OCI-M1 (cell line): ENCODE measurements around the gene DCST1.

Experiments used
- DNase-seq: peaks from one replicate; lab custom pipeline; 2025; lab: John Stamatoyannopoulos, UW

The DCST1 gene

DNA sequence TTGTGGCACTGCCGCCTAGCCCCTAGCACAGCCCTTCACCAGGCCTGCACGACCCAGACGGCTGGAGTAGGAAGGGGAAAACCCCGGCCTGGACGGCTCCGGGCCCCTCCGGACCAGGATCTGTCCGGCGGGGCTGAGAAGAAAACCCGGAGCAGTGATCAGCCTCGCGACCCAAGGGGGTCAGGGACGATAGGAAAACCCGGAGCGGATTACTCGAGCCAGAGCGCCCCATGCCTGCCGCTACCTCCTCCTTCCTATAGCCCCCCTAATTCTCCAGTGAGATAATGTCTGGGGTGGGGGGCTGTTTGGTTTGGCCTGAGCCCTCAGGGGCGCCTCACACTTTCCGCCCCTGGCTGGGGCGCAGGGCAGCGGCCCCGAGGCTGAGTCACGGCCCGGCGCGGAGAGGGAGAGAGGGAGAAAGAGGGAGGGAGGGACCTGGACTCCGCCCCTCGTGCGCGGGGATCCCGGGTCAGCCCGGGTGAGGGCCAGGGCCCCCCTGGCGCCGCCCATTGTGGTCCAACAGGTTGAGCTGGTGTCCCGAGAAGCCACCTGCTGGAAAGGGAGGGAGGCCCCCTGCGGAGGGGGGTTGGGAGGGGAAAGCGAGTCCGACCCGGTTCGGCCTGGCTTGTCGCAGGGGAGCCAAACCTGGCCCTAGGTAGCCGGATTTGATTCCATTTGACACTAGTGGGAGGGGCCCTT is 32.7 kb upstream of the DCST1 start:
- DNase-seq = peak; percentile 97

GRCh38 chr1:155001425-155001674 is 32.3 kb upstream of the DCST1 start:
- DNase-seq = no peak

DNA sequence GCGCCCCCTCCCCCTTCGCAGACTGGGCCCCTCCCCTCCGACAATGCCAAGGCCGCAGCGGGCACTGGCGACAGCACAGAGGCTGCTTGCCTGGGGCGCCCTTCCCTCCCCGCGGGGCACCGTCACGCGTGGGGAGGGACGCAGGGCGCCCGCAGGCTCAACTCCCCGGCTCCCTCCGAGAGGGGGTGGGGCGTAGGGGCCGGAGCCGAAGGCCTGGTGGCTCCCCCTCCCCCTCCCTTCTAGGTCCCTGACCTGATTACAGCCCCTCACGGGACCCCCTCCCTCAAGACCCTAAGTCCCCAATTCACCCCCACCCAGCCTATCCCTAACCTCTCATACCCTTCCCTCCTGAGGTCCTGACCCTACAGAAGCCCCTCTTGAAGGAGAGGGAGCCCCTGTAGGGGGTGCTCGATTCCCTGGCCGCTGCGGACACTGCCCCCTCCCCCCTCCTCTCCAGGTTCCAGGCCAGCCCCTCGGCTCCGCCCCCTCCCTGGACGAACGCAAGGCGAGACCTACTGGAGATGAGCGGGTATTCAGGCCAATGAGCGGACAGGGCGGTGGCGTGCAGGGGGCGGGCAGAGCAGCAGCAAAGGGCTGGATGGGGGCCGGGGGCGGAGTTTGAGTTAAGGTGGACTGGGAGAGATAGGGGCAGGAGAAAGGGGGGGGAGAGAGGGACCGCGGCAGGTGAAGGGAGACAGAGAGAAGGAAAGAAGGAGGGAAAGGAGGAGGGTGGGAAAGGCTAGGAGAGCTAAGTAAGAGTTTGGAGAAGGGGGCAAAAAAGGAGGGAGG is 31.8 kb upstream of the DCST1 start:
- DNase-seq = peak; percentile 99

DNA sequence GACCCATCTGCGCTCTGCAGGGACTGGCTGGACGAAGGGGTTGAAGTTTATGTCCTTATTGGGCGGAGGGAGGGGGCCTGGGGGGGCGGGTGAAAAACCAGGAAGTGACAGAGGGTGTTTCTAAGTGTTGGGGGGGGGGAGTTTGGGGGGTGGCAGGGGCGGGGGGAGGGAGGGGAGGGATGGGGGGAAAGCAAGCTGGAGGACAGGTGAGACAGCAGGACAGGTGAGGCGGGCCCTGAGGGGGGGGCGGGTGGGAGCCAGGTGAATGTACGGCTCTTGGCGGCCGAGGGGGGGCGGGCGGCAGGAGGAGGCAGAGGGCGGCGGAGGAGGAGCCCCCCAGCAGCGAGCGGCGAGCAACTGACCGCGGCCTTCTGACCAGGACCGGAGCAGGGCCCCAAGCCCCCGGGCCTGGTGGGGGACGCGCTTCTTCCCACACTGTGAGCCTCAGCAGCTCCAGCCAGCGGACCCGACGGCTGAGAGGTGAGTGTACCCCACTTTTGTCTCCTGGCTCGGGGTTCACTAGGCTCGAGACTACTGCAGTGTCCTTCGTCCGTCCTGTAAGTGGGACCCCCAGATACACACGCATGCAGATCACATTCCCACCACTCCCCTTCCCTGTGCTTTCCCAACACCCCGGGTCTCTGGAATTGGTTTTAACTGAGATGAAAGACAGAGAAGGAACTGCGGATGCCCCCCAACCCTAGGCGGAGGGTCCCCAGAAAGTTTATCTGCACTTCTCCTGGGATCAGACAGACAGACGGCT is 31.0 kb upstream of the DCST1 start, which contains the start of gene ZBTB7B:
TSS of gene ZBTB7B (plus strand) at position 339 of the 763 bp plus-strand sequence. CDS start 11,859 bp downstream, outside the sequence.
- peak; percentile 68 for DNase-seq

DNA sequence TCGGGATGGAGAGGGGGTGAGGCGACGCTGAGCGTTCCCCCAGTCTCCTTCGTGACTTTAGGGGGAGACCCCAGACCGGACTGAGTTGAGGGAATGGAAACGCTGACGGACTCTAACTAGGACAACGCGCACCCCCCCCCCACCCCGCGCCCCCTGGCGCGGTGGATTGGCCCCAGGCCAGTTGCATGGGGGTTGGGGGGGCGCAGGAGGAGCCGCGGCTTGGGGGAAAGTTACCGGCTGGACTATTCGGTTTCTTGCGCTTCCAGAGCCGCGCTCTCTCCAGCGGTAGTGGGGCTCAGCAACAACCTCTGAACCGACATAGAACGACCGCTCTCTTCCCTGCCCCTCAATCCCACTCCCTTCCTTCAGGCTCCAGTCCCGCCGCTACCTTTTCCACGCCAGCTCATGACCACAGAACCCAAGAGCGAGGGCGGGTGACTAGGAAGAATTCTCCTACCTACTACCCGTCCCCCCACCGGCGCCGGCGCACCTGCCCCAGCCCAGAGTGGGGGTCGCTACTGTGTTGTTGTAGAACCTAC is 30.3 kb upstream of the DCST1 start:
- peak; percentile 68 for DNase-seq

- DNase-seq = peak; percentile 83
Measured at GRCh38 chr1:155003766-155004351, 29.8 kb upstream of the DCST1 start.

GRCh38 chr1:155004352-155005075 is 29.1 kb upstream of the DCST1 start:
- DNase-seq = peak; percentile 66

DNA sequence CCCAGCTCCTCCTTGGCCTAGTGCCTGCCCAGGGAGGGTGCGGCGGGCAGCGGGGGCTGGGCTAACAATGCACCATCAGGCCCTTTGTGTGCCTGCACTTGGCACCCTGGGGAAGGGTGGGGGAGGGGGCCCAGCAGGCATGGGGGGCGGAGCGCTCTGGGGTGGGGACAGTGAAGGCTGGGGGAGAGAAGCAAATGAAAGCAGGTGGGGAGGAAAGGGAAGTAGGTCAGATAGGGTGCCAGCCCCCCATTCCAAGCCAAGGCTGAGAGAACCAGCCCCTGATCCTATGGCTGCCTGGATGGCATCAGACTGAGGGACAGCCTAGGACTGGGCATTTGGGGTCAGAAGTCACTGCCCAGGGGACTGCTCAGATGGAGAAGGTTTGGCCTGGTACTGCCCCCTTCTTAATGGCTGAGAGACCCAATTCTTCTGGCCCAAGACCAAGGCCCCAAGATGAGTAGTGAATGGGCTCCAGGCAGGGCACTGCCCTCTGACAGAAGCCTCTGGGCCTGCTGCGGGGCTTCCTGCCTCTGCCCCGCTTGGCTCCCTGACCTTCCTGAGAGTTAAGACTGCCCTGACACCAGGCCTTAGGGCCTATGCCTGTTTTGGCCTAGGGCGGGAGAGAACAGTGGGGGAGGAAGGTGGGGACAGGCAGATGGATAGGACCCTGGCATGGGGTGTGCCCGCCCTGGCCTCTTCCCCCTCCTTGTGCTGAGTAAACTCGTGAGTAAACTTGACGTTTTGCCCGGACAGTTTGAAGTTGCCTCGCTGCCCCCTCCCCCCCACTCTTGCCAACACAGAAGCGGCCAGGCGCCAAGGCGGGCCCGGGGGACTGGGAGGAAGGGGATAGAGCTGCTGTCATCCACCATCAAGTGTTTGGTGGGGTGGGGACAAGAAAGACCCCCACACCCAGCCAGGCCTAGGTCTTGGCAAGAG is 28.3 kb upstream of the DCST1 start:
- no peak for DNase-seq

DNA sequence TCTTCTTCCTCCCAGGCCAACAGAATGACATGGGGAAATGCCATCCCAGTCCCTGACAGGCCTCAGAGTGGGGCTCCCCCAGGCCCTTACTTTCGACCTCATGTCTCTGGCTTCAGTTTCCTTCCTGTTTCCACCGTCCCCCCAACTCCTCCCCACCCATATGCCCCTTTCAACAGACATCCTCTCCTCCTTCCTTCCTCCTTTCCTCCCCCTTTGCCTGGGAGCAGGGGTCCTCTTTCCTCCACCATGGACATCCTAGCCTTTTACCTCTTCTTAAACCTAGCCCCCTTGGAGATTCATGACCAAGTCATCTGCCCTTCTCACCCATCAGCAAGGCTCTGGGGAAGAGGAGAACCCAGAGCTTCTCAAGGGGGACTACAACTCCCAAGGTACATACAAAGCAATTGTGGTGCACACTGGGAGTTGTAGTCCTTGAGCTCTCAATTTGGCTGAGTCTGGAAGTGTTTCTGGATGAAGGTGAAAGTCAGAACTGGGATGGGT is 27.0 kb upstream of the DCST1 start:
- DNase-seq = peak; percentile 58

DNA sequence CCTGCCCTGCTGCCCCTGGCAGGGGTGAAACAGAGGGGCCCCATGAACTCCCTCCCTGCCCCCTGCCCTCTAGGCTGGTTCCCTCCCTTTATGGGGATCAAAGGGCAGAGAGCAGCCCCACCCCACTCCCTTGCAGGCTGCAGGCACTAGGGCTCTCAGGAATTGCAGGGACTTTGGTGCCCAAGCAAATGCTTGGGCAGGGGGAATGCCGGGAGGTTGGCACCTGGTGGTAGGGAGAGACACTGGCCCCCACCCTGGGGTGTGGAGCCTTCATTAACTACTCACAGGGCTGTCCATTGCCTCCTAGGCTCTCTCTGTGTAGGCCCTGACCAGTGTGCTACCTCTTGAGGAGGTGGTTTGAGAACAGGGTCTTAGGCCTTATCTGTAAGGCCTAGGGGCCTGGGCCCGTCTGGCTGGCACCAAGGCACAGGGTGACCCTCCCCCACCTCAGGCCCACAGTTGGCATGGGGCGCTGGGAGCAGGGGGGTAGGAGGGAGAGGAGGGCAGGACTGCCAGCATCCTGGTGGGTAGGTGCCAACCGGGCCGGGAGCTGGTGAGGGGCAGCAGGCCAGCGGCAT is 26.3 kb upstream of the DCST1 start:
- DNase-seq = no peak

DNA sequence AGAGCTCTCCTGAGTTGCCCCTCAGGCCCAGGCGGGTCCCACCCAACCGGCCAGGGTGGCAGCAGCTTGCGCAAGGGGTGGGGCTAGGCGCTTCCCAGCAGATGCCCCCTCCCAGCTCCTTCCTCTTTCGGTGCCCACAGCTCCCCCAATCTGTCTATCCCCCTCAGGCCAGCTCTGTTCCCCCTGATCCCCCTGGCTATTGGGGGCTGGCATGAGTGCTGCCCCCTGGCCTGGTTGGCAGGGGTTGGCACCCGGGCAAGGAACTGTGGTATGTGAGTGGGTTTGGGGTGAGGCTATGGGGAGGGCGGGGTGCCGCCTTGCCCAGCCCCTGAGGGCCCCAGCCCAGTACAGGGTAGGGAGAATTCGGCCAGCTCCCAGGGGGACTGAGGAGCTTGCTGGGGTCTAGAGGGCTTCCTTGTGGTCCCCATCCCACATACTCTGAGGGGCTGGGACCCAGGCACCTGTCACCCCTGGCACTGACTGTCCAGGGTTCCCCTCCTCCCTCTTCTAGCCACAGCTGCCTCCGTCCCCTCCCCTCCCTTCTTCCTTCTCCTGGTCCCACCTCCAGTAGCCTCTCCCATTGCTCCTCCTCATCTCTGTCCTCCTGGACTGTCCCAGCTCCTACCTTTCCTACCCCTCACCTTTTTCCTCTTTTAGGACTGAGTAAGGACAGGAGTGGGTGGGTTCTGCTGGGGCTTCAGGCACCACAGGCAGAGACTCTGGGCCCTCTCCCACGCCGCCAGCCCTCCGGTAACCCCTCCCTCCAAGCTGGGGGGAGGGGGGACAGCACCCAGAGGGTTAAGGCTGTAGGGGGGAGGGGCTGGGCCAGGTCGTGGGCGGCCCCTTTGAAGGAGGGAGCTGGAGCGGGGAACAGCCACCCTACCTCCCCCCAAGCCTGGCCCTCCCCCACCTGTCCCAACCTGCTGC is 25.3 kb upstream of the DCST1 start:
- no peak for DNase-seq

DNA sequence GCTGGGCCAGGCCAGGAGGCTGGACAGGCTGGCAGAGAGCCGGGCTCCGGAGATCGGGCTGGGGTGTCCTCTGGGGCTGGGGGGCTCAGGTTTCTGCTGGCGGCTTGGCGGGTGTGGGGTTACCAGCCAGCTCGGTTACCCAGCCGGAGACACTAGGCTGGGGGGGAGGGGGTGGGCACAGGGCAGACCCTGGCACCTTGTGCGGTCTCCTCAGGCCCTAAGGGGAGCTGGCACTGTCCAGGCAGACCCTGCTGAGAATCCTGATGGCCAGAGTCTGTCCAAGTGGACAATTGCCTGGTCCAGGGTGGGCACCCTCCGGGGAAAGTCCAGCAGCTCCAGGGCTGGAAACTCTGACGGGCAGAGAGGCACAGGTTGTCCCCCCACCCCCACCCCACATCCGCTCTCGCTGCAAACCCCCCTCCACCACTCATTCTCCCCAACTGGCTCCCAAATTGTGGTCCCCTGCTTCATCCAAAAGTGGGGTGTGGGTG is 24.4 kb upstream of the DCST1 start:
- DNase-seq = no peak

GRCh38 chr1:155009742-155010141 is 23.9 kb upstream of the DCST1 start:
- DNase-seq = no peak

GRCh38 chr1:155010211-155010918 is 23.3 kb upstream of the DCST1 start:
- peak; percentile 42 for DNase-seq

GRCh38 chr1:155011004-155011416 is 22.6 kb upstream of the DCST1 start:
- DNase-seq = no peak

DNA sequence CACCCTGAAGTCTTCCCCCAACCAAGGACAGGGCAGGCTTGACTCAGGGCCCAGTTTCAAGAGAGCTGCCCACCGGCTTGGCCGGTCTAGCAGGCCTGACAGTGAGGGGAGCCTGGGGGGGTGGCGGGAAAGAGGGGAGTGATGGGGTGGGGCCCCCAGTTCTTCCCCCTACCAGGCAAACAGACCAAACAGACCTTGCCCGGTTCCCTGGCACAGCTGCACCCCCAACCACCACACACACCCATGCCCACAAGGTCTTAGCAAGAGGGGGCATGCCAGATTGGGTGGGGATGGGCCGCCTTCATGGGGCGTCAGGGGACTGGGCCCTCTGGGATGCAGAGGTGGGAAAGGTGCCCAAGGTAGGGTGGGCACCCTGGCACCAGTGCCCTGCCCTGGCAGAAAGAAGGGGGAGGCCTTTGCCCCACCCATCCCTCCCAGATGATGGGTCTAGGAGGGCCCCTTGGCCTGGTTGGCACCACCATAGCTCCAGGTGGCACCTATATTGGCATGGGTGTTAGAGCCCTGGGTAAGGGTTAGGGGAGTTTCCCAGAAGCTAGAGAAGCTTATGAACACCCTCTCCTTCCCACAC is 22.1 kb upstream of the DCST1 start:
- DNase-seq = no peak

GRCh38 chr1:155012026-155012546 is 21.5 kb upstream of the DCST1 start:
- peak; percentile 80 for DNase-seq
